HEK293 (cell line): ENCODE results near the gene ABHD11.

ENCODE experiments used
- CTCF ChIA-PET: fragments of 350-600 bp; formaldehyde crosslinking; extraction: SDS; loops from one replicate; lab custom pipeline; 2021; ENCODE audit warnings: antibody characterized with exemption; lab: Yijun Ruan, JAX
- POLR2A ChIA-PET: fragments of 300-600 bp; formaldehyde crosslinking; extraction: SDS; loops from one replicate; lab custom pipeline; 2020; ENCODE audit warnings: antibody characterized with exemption, inconsistent platforms; lab: Yijun Ruan, JAX
- H3K27ac ChIP-seq: fragments of 200-500 bp; sonication (Bioruptor generic); 2 replicates; pipeline ENCODE4 v1.5.1; 2014; ENCODE audit warnings: low read depth, low read length, control low read depth, inconsistent platforms; ENCODE audit errors: extremely low read depth
- H3K36me3 ChIP-seq, 2 experiments: fragments of 200-500 bp in 1 of 2; sonication (Bioruptor generic) in 1 of 2; 1 replicate in 1 of 2; 2 replicates in 1 of 2; pipeline ENCODE4 v1.5.1; 2014 to 2017; ENCODE audit warnings: inconsistent platforms in 2 of 2, low read length in 2 of 2; ENCODE audit not compliant: control insufficient read depth in 2 of 2, insufficient read depth in 1 of 2
- H3K4me1 ChIP-seq: fragments of 200-500 bp; sonication (Bioruptor generic); 2 replicates; pipeline ENCODE4 v1.5.1; 2014; ENCODE audit warnings: mild to moderate bottlenecking, low read length, inconsistent platforms; ENCODE audit not compliant: control insufficient read depth, insufficient read depth
- H3K4me3 ChIP-seq: 2 replicates; pipeline ENCODE4 v1.5.1; 2011; ENCODE audit warnings: low read depth, mild to moderate bottlenecking, control low read depth, low read length, moderate library complexity
- H3K9me3 ChIP-seq: fragments of 200-500 bp; sonication (Bioruptor generic); 2 replicates; pipeline ENCODE4 v1.5.1; 2014; ENCODE audit warnings: low read depth, low read length, inconsistent platforms; ENCODE audit not compliant: control insufficient read depth, insufficient read depth
- EGR2 ChIP-seq: fragments of 450-650 bp; formaldehyde crosslinking; IDR thresholded peaks from 2 replicates; pipeline ENCODE4 v1.5.1; 2016; ENCODE audit warnings: low read depth, missing biosample characterization, missing genetic modification characterization
- GLIS2 ChIP-seq: fragments of 450-650 bp; formaldehyde crosslinking; IDR thresholded peaks from 2 replicates; pipeline ENCODE4 v1.5.1; 2016; ENCODE audit warnings: missing biosample characterization, missing genetic modification characterization
- KLF16 ChIP-seq: fragments of 450-650 bp; formaldehyde crosslinking; IDR thresholded peaks from 2 replicates; pipeline ENCODE4 v1.5.1; 2017; ENCODE audit warnings: missing biosample characterization, missing genetic modification characterization
- OSR2 ChIP-seq: fragments of 450-650 bp; formaldehyde crosslinking; IDR thresholded peaks from 2 replicates; pipeline ENCODE4 v1.5.1; 2016; ENCODE audit warnings: missing biosample characterization, missing genetic modification characterization
- TCF7L2 ChIP-seq: IDR thresholded peaks from 2 replicates; pipeline ENCODE4 v1.6.1; 2011; ENCODE audit warnings: low read depth, mild to moderate bottlenecking, inconsistent platforms, low read length, moderate library complexity, borderline replicate concordance
- ZFHX2 ChIP-seq: fragments of 450-650 bp; formaldehyde crosslinking; conservative IDR thresholded peaks from 2 replicates; pipeline ENCODE4 v1.5.1; 2016; ENCODE audit warnings: missing biosample characterization, missing genetic modification characterization
- ZNF202 ChIP-seq: fragments of 450-650 bp; formaldehyde crosslinking; IDR thresholded peaks from 2 replicates; pipeline ENCODE4 v1.5.1; 2016; ENCODE audit warnings: missing biosample characterization, missing genetic modification characterization, borderline replicate concordance
- ZNF211 ChIP-seq: fragments of 450-650 bp; formaldehyde crosslinking; IDR thresholded peaks from 2 replicates; pipeline ENCODE4 v1.5.1; 2016; ENCODE audit warnings: low read depth, missing biosample characterization, missing genetic modification characterization
- ZNF324 ChIP-seq: fragments of 450-650 bp; formaldehyde crosslinking; IDR thresholded peaks from 2 replicates; pipeline ENCODE4 v1.5.1; 2016; ENCODE audit warnings: missing biosample characterization, missing genetic modification characterization
- ZNF404 ChIP-seq: fragments of 450-650 bp; formaldehyde crosslinking; IDR thresholded peaks from 2 replicates; pipeline ENCODE4 v1.5.1; 2017; ENCODE audit warnings: missing biosample characterization, missing genetic modification characterization
- ZNF514 ChIP-seq: fragments of 450-650 bp; formaldehyde crosslinking; IDR thresholded peaks from 2 replicates; pipeline ENCODE4 v1.5.1; 2016; ENCODE audit warnings: missing biosample characterization, missing genetic modification characterization
- ZNF560 ChIP-seq: fragments of 450-650 bp; formaldehyde crosslinking; IDR thresholded peaks from 2 replicates; pipeline ENCODE4 v1.5.1; 2017; ENCODE audit warnings: missing biosample characterization, missing genetic modification characterization, borderline replicate concordance
- ZNF664 ChIP-seq: fragments of 450-650 bp; formaldehyde crosslinking; IDR thresholded peaks from 2 replicates; pipeline ENCODE4 v1.5.1; 2016; ENCODE audit warnings: missing biosample characterization, missing genetic modification characterization
- ZNF670 ChIP-seq: fragments of 450-650 bp; formaldehyde crosslinking; IDR thresholded peaks from 2 replicates; pipeline ENCODE4 v1.5.1; 2016; ENCODE audit warnings: missing biosample characterization, missing genetic modification characterization, low read depth
- ZNF837 ChIP-seq: fragments of 450-650 bp; formaldehyde crosslinking; IDR thresholded peaks from 2 replicates; pipeline ENCODE4 v1.5.1; 2016; ENCODE audit warnings: missing biosample characterization, missing genetic modification characterization
- TF ChIP-seq, protein P1 (sequence below): fragments of 450-650 bp; formaldehyde crosslinking; IDR thresholded peaks from 2 replicates; pipeline ENCODE4 v1.5.1; 2016; ENCODE audit warnings: missing biosample characterization, missing genetic modification characterization
- TF ChIP-seq, protein P2 (sequence below): fragments of 450-650 bp; formaldehyde crosslinking; IDR thresholded peaks from 2 replicates; pipeline ENCODE4 v1.5.1; 2017; ENCODE audit warnings: missing biosample characterization, missing genetic modification characterization
- TF ChIP-seq, protein P3 (sequence below): fragments of 450-650 bp; formaldehyde crosslinking; IDR thresholded peaks from 2 replicates; pipeline ENCODE4 v1.5.1; 2016; ENCODE audit warnings: missing biosample characterization, missing genetic modification characterization
- TF ChIP-seq, protein P4 (sequence below): fragments of 450-650 bp; formaldehyde crosslinking; IDR thresholded peaks from 2 replicates; pipeline ENCODE4 v1.5.1; 2016; ENCODE audit warnings: missing biosample characterization, missing genetic modification characterization
- TF ChIP-seq, protein P5 (sequence below): fragments of 450-650 bp; formaldehyde crosslinking; IDR thresholded peaks from 2 replicates; pipeline ENCODE4 v1.5.1; 2016; ENCODE audit warnings: missing biosample characterization, missing genetic modification characterization
- TF ChIP-seq, protein P6 (sequence below): fragments of 450-650 bp; formaldehyde crosslinking; IDR thresholded peaks from 2 replicates; pipeline ENCODE4 v1.5.1; 2016; ENCODE audit warnings: missing biosample characterization, missing genetic modification characterization

Gene ABHD11

DNA sequence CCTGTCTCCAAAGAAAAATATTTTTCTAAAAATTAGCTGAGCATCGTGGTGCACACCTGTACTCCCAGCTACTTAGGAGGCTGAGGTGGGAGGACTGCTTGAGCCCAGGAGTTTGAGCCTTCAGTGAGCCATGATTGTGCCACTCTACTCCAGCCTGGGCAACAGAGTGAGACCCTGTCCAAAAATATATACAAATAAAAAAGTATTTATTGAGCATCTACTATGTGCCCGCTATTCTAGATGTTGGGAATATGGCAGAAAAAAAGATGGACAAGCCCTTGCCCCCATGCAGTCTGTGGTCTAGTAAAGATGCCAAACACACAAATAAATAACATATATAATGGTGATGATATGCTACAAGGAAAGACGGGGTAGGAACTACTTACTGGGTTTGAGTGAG, 14.8 kb downstream of the ABHD11 start:
- H3K9me3 ChIP-seq, result no peaks in the 10 kb centered on the region
- no peaks in the 10 kb centered on the region for H3K36me3 ChIP-seq
- ChIA-PET POLR2A (no interaction called here), CTCF (interaction anchor here (0.6 to 4.2 kb wide), 5 partner anchors 81 to 382 kb away, joined by 3 to 82 read pairs (median 3); no protein-coding TSS in a partner anchor)
- no peaks in the 10 kb centered on the region for H3K4me1 ChIP-seq
- no peak overlapping the region for H3K4me3 ChIP-seq
- TF ChIP-seq, protein P1, sequence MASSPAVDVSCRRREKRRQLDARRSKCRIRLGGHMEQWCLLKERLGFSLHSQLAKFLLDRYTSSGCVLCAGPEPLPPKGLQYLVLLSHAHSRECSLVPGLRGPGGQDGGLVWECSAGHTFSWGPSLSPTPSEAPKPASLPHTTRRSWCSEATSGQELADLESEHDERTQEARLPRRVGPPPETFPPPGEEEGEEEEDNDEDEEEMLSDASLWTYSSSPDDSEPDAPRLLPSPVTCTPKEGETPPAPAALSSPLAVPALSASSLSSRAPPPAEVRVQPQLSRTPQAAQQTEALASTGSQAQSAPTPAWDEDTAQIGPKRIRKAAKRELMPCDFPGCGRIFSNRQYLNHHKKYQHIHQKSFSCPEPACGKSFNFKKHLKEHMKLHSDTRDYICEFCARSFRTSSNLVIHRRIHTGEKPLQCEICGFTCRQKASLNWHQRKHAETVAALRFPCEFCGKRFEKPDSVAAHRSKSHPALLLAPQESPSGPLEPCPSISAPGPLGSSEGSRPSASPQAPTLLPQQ (tag by site-specific recombination), result no peak
- no peak for TF ChIP-seq GLIS2 (tag by site-specific recombination)
- TF ChIP-seq ZNF664 (tag by site-specific recombination), result peak; percentile 78
- TF ChIP-seq, all 188 proteins: peak for 1
- H3K27ac ChIP-seq, result no peak overlapping the region

DNA sequence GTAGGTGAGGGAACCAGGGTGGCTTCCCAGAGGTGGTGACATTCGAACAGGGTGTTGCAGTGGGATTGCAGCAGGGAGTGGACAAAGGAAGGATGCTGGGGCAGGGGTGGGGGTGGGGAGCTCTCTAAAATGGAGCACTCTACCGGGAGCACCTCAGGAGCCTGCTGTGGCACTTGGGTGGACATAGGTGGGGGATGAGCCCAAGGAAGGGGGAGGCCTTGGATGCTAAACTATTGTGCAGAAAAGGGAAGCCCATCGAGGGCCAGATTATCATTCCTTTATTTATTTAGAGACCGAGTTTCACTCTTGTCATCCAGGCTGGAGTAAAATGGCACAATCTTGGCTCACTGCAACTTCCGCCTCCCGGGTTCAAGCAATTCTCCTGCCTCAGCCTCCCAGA, 15.8 kb downstream of the ABHD11 start:
- H3K4me3 ChIP-seq, result no peak overlapping the region
- POLR2A ChIA-PET, result no interaction called here
- no peaks in the 10 kb centered on the region for H3K9me3 ChIP-seq
- CTCF ChIA-PET, result interaction anchor here (0.7 to 1.1 kb wide), 3 partner anchors 12 to 896 kb away, joined by 3 read pairs; no protein-coding TSS in a partner anchor
- no peak overlapping the region for H3K27ac ChIP-seq
- peaks cover 8% of the 10 kb centered on the region for H3K4me1 ChIP-seq
- no peaks in the 10 kb centered on the region for H3K36me3 ChIP-seq
- TF ChIP-seq OSR2, result no peak
- TF ChIP-seq, protein P2, sequence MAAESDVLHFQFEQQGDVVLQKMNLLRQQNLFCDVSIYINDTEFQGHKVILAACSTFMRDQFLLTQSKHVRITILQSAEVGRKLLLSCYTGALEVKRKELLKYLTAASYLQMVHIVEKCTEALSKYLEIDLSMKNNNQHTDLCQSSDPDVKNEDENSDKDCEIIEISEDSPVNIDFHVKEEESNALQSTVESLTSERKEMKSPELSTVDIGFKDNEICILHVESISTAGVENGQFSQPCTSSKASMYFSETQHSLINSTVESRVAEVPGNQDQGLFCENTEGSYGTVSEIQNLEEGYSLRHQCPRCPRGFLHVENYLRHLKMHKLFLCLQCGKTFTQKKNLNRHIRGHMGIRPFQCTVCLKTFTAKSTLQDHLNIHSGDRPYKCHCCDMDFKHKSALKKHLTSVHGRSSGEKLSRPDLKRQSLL, result no peak
- TF ChIP-seq, protein P3, sequence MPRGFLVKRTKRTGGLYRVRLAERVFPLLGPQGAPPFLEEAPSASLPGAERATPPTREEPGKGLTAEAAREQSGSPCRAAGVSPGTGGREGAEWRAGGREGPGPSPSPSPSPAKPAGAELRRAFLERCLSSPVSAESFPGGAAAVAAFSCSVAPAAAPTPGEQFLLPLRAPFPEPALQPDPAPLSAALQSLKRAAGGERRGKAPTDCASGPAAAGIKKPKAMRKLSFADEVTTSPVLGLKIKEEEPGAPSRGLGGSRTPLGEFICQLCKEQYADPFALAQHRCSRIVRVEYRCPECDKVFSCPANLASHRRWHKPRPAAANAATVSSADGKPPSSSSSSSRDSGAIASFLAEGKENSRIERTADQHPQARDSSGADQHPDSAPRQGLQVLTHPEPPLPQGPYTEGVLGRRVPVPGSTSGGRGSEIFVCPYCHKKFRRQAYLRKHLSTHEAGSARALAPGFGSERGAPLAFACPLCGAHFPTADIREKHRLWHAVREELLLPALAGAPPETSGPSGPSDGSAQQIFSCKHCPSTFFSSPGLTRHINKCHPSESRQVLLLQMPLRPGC (tag by site-specific recombination), result no peak
- TF ChIP-seq ZNF202, result no peak
- TF ChIP-seq EGR2 (tag by site-specific recombination), result no peak
- no peak for TF ChIP-seq ZNF404 (tag by site-specific recombination)
- no peak for TF ChIP-seq KLF16 (tag by site-specific recombination)
- TF ChIP-seq ZNF837, result no peak
- TF ChIP-seq ZNF514 (tag by site-specific recombination), result no peak
- TF ChIP-seq, protein P4, sequence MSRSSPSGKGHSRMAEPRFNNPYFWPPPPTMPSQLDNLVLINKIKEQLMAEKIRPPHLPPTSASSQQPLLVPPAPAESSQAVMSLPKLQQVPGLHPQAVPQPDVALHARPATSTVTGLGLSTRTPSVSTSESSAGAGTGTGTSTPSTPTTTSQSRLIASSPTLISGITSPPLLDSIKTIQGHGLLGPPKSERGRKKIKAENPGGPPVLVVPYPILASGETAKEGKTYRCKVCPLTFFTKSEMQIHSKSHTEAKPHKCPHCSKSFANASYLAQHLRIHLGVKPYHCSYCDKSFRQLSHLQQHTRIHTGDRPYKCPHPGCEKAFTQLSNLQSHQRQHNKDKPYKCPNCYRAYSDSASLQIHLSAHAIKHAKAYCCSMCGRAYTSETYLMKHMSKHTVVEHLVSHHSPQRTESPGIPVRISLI, result no peak
- TF ChIP-seq, protein P5, sequence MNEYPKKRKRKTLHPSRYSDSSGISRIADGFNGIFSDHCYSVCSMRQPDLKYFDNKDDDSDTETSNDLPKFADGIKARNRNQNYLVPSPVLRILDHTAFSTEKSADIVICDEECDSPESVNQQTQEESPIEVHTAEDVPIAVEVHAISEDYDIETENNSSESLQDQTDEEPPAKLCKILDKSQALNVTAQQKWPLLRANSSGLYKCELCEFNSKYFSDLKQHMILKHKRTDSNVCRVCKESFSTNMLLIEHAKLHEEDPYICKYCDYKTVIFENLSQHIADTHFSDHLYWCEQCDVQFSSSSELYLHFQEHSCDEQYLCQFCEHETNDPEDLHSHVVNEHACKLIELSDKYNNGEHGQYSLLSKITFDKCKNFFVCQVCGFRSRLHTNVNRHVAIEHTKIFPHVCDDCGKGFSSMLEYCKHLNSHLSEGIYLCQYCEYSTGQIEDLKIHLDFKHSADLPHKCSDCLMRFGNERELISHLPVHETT (tag by site-specific recombination), result no peak
- TF ChIP-seq ZNF211, result no peak
- no peak for TF ChIP-seq ZFHX2 (tag by site-specific recombination)
- TF ChIP-seq, protein P6, sequence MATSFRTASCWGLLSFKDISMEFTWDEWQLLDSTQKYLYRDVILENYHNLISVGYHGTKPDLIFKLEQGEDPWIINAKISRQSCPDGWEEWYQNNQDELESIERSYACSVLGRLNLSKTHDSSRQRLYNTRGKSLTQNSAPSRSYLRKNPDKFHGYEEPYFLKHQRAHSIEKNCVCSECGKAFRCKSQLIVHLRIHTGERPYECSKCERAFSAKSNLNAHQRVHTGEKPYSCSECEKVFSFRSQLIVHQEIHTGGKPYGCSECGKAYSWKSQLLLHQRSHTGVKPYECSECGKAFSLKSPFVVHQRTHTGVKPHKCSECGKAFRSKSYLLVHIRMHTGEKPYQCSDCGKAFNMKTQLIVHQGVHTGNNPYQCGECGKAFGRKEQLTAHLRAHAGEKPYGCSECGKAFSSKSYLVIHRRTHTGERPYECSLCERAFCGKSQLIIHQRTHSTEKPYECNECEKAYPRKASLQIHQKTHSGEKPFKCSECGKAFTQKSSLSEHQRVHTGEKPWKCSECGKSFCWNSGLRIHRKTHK, result no peak
- no peak for TF ChIP-seq TCF7L2
- no peak for TF ChIP-seq ZNF560 (tag by site-specific recombination)
- TF ChIP-seq ZNF670 (tag by site-specific recombination), result no peak
- TF ChIP-seq ZNF324 (tag by site-specific recombination), result no peak
